Epithelial cell of esophagus (primary cell): ENCODE results near the gene TAF10.

Experiments used
- DNase-seq: peaks from one replicate; pipeline ENCODE4 v3.0.0; 2010; ENCODE audit warnings: low read depth
- H3K4me3 ChIP-seq: 2 replicates; pipeline ENCODE4 v1.5.1; 2011; ENCODE audit warnings: mild to moderate bottlenecking, low read length, control low read depth
- TF ChIP-seq, protein P1 (sequence below): IDR thresholded peaks from 2 replicates; pipeline ENCODE4 v1.5.1; 2011; ENCODE audit warnings: low read depth, mild to moderate bottlenecking, low read length, control low read depth, inconsistent platforms; ENCODE audit not compliant: insufficient read depth; ENCODE audit errors: missing control alignments

TAF10 gene

DNA sequence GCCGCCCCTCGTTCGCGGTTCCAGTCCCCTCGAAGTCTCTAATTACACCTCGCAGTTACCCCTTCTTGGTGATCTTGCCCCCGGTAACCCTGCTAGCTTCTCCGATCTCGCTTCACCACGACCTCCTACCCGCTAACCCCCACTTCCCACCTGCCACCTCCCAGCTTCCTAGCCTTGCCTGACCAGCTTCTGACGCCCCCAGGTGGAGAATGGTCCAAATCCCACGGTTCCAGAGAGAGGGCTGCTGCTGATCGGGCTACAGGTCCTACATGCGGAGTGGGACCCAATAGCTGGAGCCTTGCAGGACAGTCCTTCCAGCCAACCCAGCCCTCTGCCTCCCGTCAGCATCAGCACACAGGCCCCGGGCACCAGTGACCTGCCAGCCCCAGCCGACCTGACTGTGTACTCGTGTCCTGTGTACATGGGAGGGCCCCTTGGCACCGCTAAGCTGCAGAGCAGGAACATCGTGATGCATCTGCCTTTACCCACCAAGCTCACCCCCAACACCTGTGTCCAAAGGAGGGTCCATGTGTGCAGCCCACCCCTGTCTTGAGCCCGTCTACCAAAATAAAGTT lies 40.5 kb downstream of the TAF10 start:
- TF ChIP-seq, protein P1, sequence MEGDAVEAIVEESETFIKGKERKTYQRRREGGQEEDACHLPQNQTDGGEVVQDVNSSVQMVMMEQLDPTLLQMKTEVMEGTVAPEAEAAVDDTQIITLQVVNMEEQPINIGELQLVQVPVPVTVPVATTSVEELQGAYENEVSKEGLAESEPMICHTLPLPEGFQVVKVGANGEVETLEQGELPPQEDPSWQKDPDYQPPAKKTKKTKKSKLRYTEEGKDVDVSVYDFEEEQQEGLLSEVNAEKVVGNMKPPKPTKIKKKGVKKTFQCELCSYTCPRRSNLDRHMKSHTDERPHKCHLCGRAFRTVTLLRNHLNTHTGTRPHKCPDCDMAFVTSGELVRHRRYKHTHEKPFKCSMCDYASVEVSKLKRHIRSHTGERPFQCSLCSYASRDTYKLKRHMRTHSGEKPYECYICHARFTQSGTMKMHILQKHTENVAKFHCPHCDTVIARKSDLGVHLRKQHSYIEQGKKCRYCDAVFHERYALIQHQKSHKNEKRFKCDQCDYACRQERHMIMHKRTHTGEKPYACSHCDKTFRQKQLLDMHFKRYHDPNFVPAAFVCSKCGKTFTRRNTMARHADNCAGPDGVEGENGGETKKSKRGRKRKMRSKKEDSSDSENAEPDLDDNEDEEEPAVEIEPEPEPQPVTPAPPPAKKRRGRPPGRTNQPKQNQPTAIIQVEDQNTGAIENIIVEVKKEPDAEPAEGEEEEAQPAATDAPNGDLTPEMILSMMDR, result no peak
- no peak overlapping the region for H3K4me3 ChIP-seq
- DNase-seq, result no peak

DNA sequence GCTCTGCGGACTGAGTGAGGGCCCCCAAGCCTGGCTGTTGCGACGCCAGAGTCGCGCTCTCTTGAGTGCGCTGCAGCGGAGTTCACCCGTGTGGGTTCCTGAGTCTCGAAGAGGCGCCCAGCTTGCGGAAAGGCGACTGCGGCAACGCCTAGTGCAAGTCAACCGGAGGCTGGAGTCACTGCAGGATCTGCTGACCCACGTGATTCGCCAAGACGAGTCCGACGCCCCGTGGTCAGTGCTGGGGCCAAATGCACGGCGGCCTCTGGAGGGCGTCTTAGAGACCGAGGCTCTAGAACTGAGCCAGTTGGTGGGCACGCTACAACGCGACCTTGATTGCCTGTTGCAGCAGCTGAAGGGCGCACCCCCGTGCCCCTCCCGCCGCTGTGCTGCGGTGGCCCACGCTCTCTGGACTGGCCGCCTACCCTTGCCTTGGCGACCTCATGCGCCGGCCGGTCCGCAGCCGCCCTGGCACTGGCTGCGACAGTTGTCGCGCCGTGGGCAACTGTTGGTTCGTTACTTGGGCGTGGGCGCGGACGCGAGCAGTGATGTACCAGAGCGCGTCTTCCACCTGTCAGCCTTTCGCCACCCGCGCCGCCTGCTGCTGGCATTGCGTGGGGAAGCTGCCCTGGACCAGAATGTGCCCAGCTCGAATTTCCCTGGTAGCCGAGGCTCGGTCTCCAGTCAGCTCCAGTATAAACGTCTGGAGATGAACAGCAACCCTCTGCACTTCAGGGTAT lies 41.2 kb downstream of the TAF10 start:
- TF ChIP-seq, protein P1, result no peak
- DNase-seq, result no peak
- H3K4me3 ChIP-seq, result no peak overlapping the region

DNA sequence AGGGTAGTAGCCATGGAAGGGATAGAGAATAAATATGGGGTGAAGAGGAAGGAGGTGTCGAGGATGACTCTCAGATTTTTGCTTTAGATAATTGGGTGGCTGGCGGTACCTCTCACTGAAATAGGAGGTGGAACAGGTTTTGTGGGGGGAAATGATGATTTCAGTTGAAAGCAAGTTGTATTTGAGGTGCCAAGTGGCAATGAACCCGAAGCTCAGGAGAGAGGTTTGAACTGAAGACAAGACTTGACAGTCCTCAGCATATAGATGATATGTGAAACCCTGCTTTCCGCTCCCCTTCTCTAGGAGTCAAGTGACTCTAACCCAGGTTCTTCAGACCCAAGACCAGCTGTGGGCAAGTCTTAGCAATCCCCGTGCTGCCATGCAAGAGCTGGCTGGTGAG lies 42.3 kb downstream of the TAF10 start:
- TF ChIP-seq, protein P1, result no peak
- DNase-seq, result no peak
- no peak overlapping the region for H3K4me3 ChIP-seq

DNA sequence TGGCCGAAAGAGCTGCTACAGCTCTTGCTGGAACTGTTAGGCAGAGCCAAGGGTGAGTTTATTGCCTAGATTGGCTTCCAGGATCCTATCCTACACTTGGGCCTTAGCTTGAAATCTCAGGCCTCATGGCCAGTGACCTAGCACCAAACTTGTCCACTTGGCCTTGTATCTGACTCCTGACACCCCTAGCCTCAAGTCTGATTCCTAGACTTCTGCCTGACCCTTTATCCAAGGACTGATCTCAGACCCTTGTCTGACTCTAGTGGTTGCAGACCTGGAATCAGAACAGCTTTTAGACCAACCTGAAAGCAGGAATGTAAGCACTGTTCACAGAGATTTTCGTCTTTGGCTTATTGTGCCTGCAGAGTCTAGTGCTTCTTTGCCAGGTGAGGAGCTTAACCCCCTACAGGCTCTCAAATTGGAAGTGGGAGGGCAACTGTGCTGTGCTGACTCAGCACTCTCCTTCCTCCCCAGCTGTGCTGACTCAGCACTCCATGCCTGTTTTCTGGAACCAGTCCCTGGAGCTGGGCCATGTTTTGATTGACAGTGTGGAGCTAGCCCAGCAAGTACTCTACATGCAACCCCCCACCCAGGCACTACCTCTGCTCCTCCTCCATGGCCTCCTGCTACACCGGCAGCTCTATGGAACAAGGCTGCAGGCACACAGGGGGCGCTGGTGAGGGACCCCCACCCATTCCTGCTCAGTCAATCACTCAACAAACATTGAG lies 43.7 kb downstream of the TAF10 start:
- TF ChIP-seq, protein P1, result no peak
- H3K4me3 ChIP-seq, result no peak overlapping the region
- peak; percentile 65 for DNase-seq

DNA sequence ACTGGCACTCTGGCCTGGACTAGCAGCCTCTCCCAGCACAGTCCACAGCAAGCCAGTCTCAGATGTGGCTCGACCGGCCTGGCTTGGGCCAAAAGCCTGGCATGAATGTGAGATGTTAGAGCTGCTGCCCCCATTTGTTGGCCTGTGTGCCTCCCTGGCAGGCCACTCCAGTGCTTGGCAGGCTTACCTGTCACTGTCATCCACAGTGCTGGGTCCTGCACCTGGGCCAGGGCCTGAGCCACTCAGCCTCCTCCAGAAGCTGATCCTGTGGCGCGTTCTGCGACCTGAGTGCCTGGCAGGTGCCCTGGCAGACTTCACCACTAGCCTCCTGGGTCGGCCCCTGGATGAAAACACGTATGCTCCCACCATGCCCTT lies 44.7 kb downstream of the TAF10 start:
- no peak overlapping the region for H3K4me3 ChIP-seq
- DNase-seq, result no peak
- TF ChIP-seq, protein P1, result no peak

DNA sequence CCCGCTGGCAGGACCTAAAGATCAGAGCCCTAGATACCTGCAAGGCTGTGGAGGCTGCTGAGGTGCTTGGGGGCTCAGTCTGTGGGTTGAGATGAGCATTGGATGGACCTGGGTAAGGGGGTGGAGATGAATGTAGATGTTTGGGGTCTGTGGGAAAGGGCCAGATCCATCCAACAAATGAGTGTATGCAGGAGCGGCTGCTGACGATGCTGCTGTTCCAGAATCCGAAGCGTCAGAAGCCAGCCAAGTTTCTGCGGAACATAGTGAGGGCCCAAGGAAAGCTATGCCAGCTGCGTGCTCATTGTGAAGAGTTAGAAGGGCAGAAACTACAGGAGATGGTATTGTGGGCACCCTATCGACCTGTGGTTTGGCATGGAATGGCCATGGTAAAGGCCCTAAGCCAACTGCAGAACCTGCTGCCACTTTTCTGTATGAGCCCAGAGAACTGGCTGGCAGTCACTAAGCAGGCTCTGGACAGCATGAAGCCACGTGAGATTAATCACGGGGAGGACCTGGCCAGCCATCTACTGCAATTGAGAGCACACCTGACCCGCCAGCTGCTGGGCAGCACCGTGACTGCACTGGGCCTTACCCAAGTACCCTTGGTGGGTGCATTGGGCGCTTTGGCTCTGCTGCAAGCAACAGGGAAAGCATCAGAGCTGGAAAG lies 45.2 kb downstream of the TAF10 start:
- DNase-seq, result no peak
- TF ChIP-seq, protein P1, result no peak
- no peak overlapping the region for H3K4me3 ChIP-seq
